ENCODE data around the gene C9orf78.

The C9orf78 gene

GRCh38 chr9:129838707-129839259 lies 3.7 kb upstream of the C9orf78 start:
- Mint-ChIP-seq H3K4me3 (peak overlapping the region; percentile 71), H3K27me3 (no peaks in the 10 kb centered on the region), H3K36me3 (peaks cover 3% of the 10 kb centered on the region), H3K9me3 (ENCODE audit: low read depth) (no peaks in the 10 kb centered on the region), H3K27ac (peak overlapping the region; percentile 90), H3K4me1 (ENCODE audit: low read depth) (peaks cover 68% of the 10 kb centered on the region)

GRCh38 chr9:129836311-129837007 lies 1.4 kb upstream of the C9orf78 start:
- peaks cover 70% of the 10 kb centered on the region for H3K4me1 Mint-ChIP-seq (ENCODE audit: low read depth)
- no peaks in the 10 kb centered on the region for H3K27me3 Mint-ChIP-seq
- H3K27ac Mint-ChIP-seq, result peak overlapping the region; percentile 90
- peak overlapping the region; percentile 94 for H3K4me3 Mint-ChIP-seq
- no peaks in the 10 kb centered on the region for H3K9me3 Mint-ChIP-seq (ENCODE audit: low read depth)
- H3K36me3 Mint-ChIP-seq, result peaks cover 6% of the 10 kb centered on the region

GRCh38 chr9:129835860-129836223 lies 767 bp upstream of the C9orf78 start:
- Mint-ChIP-seq H3K27ac (peak overlapping the region; percentile 90), H3K9me3 (ENCODE audit: low read depth) (no peaks in the 10 kb centered on the region), H3K4me3 (peak overlapping the region; percentile 94), H3K27me3 (no peaks in the 10 kb centered on the region), H3K4me1 (ENCODE audit: low read depth) (peaks cover 63% of the 10 kb centered on the region), H3K36me3 (peaks cover 6% of the 10 kb centered on the region)

GRCh38 chr9:129834489-129835127 lies 467 bp downstream of the C9orf78 start:
- Mint-ChIP-seq H3K9me3 (ENCODE audit: low read depth) (no peaks in the 10 kb centered on the region), H3K4me1 (ENCODE audit: low read depth) (peaks cover 56% of the 10 kb centered on the region), H3K27me3 (no peaks in the 10 kb centered on the region), H3K36me3 (peaks cover 6% of the 10 kb centered on the region), H3K27ac (peak overlapping the region; percentile 96), H3K4me3 (peak overlapping the region; percentile 98)

GRCh38 chr9:129832982-129833381 lies 2.1 kb downstream of the C9orf78 start:
- Mint-ChIP-seq H3K9me3 (ENCODE audit: low read depth) (no peaks in the 10 kb centered on the region), H3K36me3 (peaks cover 6% of the 10 kb centered on the region), H3K27me3 (no peaks in the 10 kb centered on the region), H3K27ac (peak overlapping the region; percentile 54), H3K4me1 (ENCODE audit: low read depth) (peaks cover 41% of the 10 kb centered on the region), H3K4me3 (peak overlapping the region; percentile 98)

- Mint-ChIP-seq H3K27me3 (no peaks in the 10 kb centered on the region), H3K27ac (no peak overlapping the region), H3K9me3 (ENCODE audit: low read depth) (no peaks in the 10 kb centered on the region), H3K4me1 (ENCODE audit: low read depth) (peaks cover 14% of the 10 kb centered on the region), H3K4me3 (no peak overlapping the region), H3K36me3 (peaks cover 5% of the 10 kb centered on the region)
Measured at GRCh38 chr9:129828969-129829368, 6.1 kb downstream of the C9orf78 start.

- Mint-ChIP-seq H3K4me3 (no peak overlapping the region), H3K4me1 (ENCODE audit: low read depth) (peaks cover 6% of the 10 kb centered on the region), H3K27ac (no peak overlapping the region)
Measured at GRCh38 chr9:129828051-129828450, 7.0 kb downstream of the C9orf78 start.

GRCh38 chr9:129826759-129827158 lies 8.3 kb downstream of the C9orf78 start:
- Mint-ChIP-seq H3K9me3 (ENCODE audit: low read depth) (no peaks in the 10 kb centered on the region), H3K36me3 (peaks cover 3% of the 10 kb centered on the region), H3K27me3 (no peaks in the 10 kb centered on the region), H3K4me3 (no peak overlapping the region), H3K27ac (no peak overlapping the region), H3K4me1 (ENCODE audit: low read depth) (peaks cover 14% of the 10 kb centered on the region)

More at GRCh38 chr9:129828051-129828450, 7.0 kb downstream of the C9orf78 start:
- H3K9me3 Mint-ChIP-seq (ENCODE audit: low read depth), result no peaks in the 10 kb centered on the region
- no peaks in the 10 kb centered on the region for H3K27me3 Mint-ChIP-seq
- no peaks in the 10 kb centered on the region for H3K36me3 Mint-ChIP-seq

GRCh38 chr9:129826344-129826743 lies 8.7 kb downstream of the C9orf78 start:
- H3K4me3 Mint-ChIP-seq, result no peak overlapping the region

GRCh38 chr9:129823935-129824601 lies 11.0 kb downstream of the C9orf78 start, which contains the start of gene TOR1A:
TOR1A (minus strand) TSS chr9:129824136; CDS start chr9:129824085, 51 bp downstream.
- Mint-ChIP-seq H3K27me3 (no peaks in the 10 kb centered on the region), H3K9me3 (ENCODE audit: low read depth) (no peaks in the 10 kb centered on the region), H3K27ac (peak within 1 kb of the TSS; percentile 85), H3K4me3 (peak within 1 kb of the TSS; percentile 86), H3K36me3 (peaks cover 3% of the 10 kb centered on the region), H3K4me1 (ENCODE audit: low read depth) (peaks cover 11% of the 10 kb centered on the region)

More at GRCh38 chr9:129826344-129826743, 8.7 kb downstream of the C9orf78 start:
- no peaks in the 10 kb centered on the region for H3K27me3 Mint-ChIP-seq
- no peaks in the 10 kb centered on the region for H3K9me3 Mint-ChIP-seq (ENCODE audit: low read depth)
- no peak overlapping the region for H3K27ac Mint-ChIP-seq
- H3K36me3 Mint-ChIP-seq, result peaks cover 3% of the 10 kb centered on the region
- peaks cover 12% of the 10 kb centered on the region for H3K4me1 Mint-ChIP-seq (ENCODE audit: low read depth)

GRCh38 chr9:129823542-129823934 lies 11.5 kb downstream of the C9orf78 start:
- Mint-ChIP-seq H3K36me3 (peaks cover 3% of the 10 kb centered on the region), H3K27ac (no peak overlapping the region), H3K27me3 (no peaks in the 10 kb centered on the region), H3K4me3 (peak overlapping the region; percentile 86), H3K4me1 (ENCODE audit: low read depth) (peaks cover 11% of the 10 kb centered on the region), H3K9me3 (ENCODE audit: low read depth) (no peaks in the 10 kb centered on the region)

- H3K27me3 Mint-ChIP-seq, result no peaks in the 10 kb centered on the region
- H3K4me3 Mint-ChIP-seq, result peak overlapping the region; percentile 86
- H3K9me3 Mint-ChIP-seq (ENCODE audit: low read depth), result no peaks in the 10 kb centered on the region
- peak overlapping the region; percentile 46 for H3K27ac Mint-ChIP-seq
- peaks cover 5% of the 10 kb centered on the region for H3K36me3 Mint-ChIP-seq
- H3K4me1 Mint-ChIP-seq (ENCODE audit: low read depth), result peaks cover 12% of the 10 kb centered on the region
Measured at GRCh38 chr9:129822898-129823541, 12.1 kb downstream of the C9orf78 start.

- H3K27ac Mint-ChIP-seq, result no peak overlapping the region
- H3K27me3 Mint-ChIP-seq, result no peaks in the 10 kb centered on the region
- H3K4me1 Mint-ChIP-seq (ENCODE audit: low read depth), result peaks cover 5% of the 10 kb centered on the region
- no peak overlapping the region for H3K4me3 Mint-ChIP-seq
- H3K36me3 Mint-ChIP-seq, result peaks cover 5% of the 10 kb centered on the region
- H3K9me3 Mint-ChIP-seq (ENCODE audit: low read depth), result no peaks in the 10 kb centered on the region
Measured at GRCh38 chr9:129816501-129817435, 18.3 kb downstream of the C9orf78 start.

GRCh38 chr9:129815278-129815677 lies 19.8 kb downstream of the C9orf78 start:
- no peak overlapping the region for H3K4me3 Mint-ChIP-seq
- no peak overlapping the region for H3K27ac Mint-ChIP-seq
- H3K27me3 Mint-ChIP-seq, result no peaks in the 10 kb centered on the region
- peaks cover 10% of the 10 kb centered on the region for H3K4me1 Mint-ChIP-seq (ENCODE audit: low read depth)
- H3K36me3 Mint-ChIP-seq, result peaks cover 5% of the 10 kb centered on the region
- no peaks in the 10 kb centered on the region for H3K9me3 Mint-ChIP-seq (ENCODE audit: low read depth)

All from activated naive CD8-positive, alpha-beta T cell (primary cell).